ENCODE data around the gene DNAAF5.

The DNAAF5 gene

GRCh38 chr7:707296-708000, 19.1 kb upstream of the DNAAF5 start:
- DNase-seq (ENCODE audit: low read depth), result no peak

DNA sequence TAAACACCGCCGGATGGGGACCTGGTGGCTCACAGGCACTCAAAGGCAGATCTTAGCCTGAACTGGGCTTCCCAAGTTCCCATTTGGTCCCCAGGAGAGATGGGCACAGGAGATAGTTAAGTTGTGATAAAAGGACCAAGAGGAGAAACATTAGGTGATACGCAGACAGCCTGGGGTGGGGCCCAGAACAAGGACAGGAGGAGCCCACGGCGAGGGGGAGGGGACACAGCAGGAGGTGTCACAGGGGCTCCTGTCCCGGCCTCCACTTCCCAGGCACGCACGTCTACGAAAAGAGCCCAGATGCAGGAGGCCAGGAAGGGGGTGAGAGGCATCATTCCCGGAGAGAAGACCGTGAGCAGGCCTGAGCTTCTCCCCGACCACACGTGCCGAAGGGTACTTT, 16.3 kb upstream of the DNAAF5 start:
- no peak for DNase-seq (ENCODE audit: low read depth)

GRCh38 chr7:711093-711921, 15.2 kb upstream of the DNAAF5 start:
- no peak for DNase-seq (ENCODE audit: low read depth)

GRCh38 chr7:711922-712380, 14.5 kb upstream of the DNAAF5 start:
- no peak for DNase-seq (ENCODE audit: low read depth)

- DNase-seq (ENCODE audit: low read depth), result no peak
Observed at GRCh38 chr7:712381-713138, 13.9 kb upstream of the DNAAF5 start.

DNA sequence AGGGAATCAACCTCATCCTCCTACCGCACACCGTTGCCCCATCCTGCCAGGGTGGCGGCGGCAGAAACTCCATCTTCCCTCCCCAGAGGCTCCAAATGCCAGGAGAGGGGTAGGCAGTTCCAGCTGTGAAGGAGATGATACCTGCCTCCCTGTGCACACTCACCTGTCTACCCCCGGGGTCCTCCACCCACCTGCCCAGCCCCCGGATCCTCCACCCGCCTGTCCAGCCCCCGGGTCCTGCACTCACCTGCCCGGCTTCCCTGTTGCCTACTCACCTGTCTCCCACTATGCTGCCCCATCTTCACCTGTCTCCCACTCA, 13.4 kb upstream of the DNAAF5 start:
- no peak for DNase-seq (ENCODE audit: low read depth)

- no peak for DNase-seq (ENCODE audit: low read depth)
Observed at GRCh38 chr7:713488-714230, 12.8 kb upstream of the DNAAF5 start.

DNA sequence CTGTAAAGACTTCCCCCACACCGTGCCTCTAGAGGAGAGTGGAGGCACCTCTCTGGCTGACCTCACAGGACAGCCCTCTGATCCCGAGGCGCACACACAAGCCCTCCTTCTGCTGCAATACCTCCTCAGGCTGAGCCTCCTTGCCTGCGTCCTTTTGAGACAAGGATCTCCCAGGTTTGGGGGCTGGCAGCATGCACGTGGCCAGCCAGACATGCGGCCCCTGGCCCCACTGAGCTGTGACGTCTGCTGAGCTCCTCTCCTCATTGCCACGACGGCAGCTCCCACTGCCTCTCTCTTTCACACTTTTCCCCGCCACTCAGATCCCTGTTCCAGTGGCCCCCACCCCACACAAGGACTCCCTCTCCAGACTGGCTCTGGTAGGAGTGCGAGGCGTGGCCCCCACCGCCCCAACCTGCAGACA, 12.2 kb upstream of the DNAAF5 start:
- DNase-seq (ENCODE audit: low read depth), result no peak

DNA sequence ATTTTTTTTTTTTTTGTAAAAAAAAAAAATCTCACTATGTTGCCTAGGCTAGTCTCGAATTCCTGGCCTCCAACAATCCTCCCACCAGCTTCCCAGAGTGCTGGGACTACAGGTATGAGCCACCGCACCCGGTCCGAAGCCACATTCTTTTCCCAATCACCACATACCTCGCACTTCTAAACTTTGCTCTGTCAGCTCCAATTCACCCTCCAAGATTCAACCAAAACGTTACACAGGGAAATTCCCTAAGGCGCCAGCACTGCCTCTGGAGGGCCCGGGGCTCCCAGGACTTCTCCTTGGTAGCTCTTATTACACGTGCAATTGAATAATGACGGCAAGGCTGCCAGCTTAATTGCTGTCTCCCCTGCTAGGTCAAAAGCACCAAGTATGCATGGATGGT, 10.3 kb upstream of the DNAAF5 start:
- no peak for DNase-seq (ENCODE audit: low read depth)

- no peak for DNase-seq (ENCODE audit: low read depth)
Observed at GRCh38 chr7:716636-717035, 9.9 kb upstream of the DNAAF5 start.

DNA sequence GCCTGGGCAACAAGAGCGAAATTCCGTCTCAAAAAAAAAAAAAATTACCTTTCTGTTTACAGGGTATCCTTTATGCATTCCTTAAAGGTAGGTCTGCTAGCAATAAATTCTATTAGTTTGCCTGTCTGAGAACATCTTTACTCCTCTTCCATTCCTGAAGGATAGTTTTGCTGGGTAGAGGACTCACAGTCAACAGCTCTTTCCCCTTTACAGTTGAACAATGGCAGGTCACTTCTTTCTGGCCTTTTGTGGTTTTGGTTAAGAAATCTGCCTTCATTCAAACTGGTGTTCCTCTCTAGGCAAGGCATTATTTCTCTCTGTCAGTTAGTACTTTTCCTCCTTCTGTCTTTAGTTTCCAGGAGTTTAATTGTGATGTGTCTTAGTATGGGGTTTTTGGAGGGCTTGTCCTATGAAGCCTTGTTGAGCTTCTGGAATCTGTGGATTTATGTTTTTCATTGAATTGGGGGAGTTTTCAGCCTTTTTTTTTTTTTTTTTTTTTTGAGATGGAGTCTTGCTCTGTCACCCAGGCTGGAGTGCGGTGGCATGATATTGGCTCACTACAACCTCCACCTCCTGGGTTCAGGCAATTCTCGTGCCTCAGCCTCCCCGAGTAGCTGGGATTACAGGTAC, 4.8 kb upstream of the DNAAF5 start:
- no peak for DNase-seq (ENCODE audit: low read depth)

DNA sequence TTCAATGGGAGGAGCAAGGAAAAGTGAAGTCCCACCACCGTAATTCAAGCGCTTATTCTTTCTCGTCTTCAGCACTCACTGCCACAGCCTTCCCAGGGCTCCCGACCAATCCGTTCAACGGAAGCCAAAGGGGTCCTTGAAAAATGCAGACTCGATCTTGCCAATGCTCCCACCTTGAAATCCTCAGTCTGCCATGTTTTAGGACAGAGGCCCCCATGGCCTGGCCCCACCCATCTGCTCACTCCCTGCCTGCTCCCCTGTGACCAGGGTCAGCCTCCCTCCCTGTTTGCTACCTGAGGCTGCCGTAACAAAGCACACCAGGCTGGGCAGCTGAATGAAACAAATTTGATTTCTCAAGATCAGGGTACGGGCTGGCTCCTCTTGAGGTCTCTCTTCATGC, 3.0 kb upstream of the DNAAF5 start:
- no peak for DNase-seq (ENCODE audit: low read depth)

GRCh38 chr7:724298-724697, 2.2 kb upstream of the DNAAF5 start:
- no peak for DNase-seq (ENCODE audit: low read depth)

GRCh38 chr7:725223-726005, 1.1 kb upstream of the DNAAF5 start:
- no peak for DNase-seq (ENCODE audit: low read depth)

- DNase-seq (ENCODE audit: low read depth), result no peak
Observed at GRCh38 chr7:726854-727103, 280 bp downstream of the DNAAF5 start.

DNA sequence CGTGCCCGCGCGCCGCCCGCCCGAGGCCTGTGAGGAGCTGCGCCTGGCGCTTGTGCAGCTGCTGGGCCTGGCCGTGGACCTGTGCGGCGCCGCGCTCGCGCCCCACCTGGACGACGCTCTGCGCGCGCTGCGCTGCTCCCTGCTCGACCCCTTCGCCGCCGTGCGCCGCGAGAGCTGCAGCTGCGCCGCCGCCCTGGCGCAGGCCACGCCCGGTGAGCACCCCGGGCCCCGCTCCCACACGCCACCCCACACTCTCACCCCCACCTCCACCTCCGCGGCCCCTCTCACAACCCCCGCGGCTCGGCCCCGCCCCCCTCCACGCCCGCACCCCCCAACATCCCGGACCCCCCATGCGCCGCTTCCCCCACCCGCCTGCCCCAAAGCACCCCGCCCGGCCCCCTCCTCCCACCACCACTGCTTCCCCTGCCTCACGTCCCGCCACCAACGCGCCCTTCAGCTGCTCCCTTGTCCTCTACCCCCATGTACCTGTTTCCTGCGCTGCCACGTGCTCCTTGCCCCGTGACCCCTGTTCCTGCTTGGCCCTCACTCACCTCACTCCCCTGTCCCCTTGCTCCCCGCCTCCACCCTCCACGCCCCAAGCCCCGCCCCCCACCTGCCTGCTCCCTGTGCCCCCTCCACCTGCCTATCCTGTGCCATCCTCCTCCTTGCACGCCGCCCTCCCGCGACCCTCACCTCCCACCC, 756 bp downstream of the DNAAF5 start, which contains the start of gene PRKAR1B:
PRKAR1B (minus strand) TSS at position 178 of the 702 bp plus-strand sequence. CDS start 15,776 bp downstream, outside the sequence.
- no peak for DNase-seq (ENCODE audit: low read depth)

- DNase-seq (ENCODE audit: low read depth), result no peak
Observed at GRCh38 chr7:727806-728460, 1.4 kb downstream of the DNAAF5 start.

DNA sequence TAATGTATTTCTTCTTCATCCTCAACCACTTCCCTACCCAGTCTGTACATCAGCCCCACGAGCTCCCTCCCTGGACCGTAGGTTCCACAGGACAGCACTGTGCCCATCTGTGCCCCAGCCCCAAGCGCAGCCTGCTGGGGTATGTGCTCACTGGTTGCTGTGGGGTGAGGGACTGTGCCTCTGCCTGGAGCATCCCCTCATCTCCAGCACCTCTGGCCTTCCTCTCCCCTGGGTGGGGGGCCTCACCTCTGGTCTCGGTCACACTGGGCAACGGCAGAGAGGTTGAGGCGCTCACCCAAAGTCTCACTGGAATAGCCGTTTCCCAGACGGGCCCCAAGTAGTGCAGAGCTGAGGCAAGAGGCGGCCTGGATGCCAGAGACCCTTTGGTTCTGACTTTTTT, 2.1 kb downstream of the DNAAF5 start:
- DNase-seq (ENCODE audit: low read depth), result no peak

DNA sequence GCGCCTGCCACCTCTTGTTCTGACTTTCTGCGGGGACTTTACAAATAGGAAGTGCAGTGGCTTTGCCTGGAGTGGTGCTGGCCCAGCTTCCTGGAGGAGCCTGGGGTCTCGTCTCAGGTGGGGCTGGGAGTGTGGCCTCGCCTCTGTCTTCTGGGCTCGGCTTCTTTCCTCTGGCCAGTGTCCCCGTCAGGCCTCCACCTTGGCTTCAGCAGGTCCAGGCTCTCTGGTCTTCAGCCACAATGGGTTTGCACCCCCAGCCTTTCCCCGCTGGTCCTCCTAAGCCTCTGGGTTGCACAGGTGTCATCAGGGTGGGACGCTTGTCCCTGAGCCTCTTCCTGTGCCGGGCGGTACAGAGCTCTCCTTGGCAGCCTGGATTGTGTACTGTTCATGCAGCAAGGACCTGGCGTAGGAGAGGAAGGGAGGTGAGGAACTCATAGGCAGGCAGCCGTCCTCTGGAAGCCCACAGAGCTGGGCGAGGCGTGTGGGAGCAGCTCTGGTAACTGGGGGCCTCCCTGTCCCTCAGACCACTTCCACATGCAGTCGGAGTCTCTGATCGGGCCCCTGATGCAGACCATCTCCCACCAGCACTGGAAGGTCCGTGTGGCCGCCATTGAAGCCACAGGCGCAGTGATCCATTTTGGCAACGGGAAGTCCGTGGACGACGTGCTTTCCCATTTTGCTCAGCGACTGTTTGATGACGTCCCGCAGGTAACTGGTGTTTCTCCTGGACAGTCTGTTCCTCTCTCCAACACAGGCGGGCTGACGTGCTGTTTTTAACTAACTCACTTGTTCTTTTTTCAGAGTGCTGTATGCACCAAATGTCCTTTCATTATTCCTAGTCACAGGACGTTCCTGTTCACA, 2.9 kb downstream of the DNAAF5 start:
- DNase-seq (ENCODE audit: low read depth), result no peak

All from T-helper 22 cell (primary cell).